HCT116 (cell line): Measurements from ENCODE around the gene FGD5. TPM values are rescaled to one million over a fixed set of nuclear protein-coding genes. Genes with fewer than 3 reads are reported as not detected.

Source experiments
- ATAC-seq: fragments of 200-7000 bp; cut with Tn5 transposase; 2 replicates; pipeline ENCODE4 v1.9.1; 2020; ENCODE audit warnings: mild to moderate bottlenecking, moderate library complexity
- BruUV-seq: library from RNA; stranded (reverse); fragments of 400-500 nt; replicated peaks from 2 replicates; lab custom pipeline; 2021; lab: Mats Ljungman, UMichigan
- CTCF ChIA-PET: fragments of 300-600 bp; sonication (Branson Sonifier 250); formaldehyde crosslinking; loops from one replicate; lab custom pipeline; 2021; ENCODE audit warnings: antibody characterized with exemption; lab: Charles Lee
- POLR2A ChIA-PET: fragments of 300-600, 350-600 bp; sonication (Branson Sonifier 250); formaldehyde crosslinking; loops from one replicate; lab custom pipeline; 2021; ENCODE audit warnings: antibody characterized with exemption; lab: Charles Lee
- RAD21 ChIA-PET, 2 experiments: fragments of 300-600 bp; sonication (Branson Sonifier 250); formaldehyde crosslinking; loops; one replicate each; lab custom pipeline; 2023; ENCODE audit warnings: low total read pairs in 2 of 2; ENCODE audit not compliant: uncharacterized antibody in 2 of 2, unreplicated experiment in 2 of 2, low non-redundant PET in 1 of 2; lab: Charles Lee
- DNase-seq: peaks from one replicate; pipeline ENCODE4 v3.0.0-alpha.2; 2010; ENCODE audit warnings: low read depth, low spot score
- H2AFZ ChIP-seq: fragments of 200-600 bp; shearing (Covaris generic), sonication (generic); 2 replicates; pipeline ENCODE4 v1.6.1; 2017; ENCODE audit warnings: low read depth, mixed run types, mixed read lengths, antibody characterized with exemption, low read length; ENCODE audit not compliant: poor library complexity, severe bottlenecking
- H3K27ac ChIP-seq: 2 replicates; pipeline ENCODE4 v1.5.1; 2012; ENCODE audit warnings: low read depth, low read length
- H3K27me3 ChIP-seq: fragments of 200-600 bp; sonication (generic); 2 replicates; pipeline ENCODE4 v1.6.1; 2016; ENCODE audit warnings: mixed run types, low read length, mixed read lengths; ENCODE audit not compliant: insufficient read depth
- H3K36me3 ChIP-seq, 2 experiments: fragments of 200-500 bp in 1 of 2; fragments of 200-600 bp in 1 of 2; sonication (Bioruptor generic) in 1 of 2; sonication (generic) in 1 of 2; 2 replicates each; pipeline versions ENCODE4 v1.5.1 to v1.6.1; 2014 to 2016; ENCODE audit warnings: low read length in 2 of 2, inconsistent platforms in 1 of 2, mixed read lengths in 1 of 2, mixed run types in 1 of 2; ENCODE audit not compliant: insufficient read depth in 2 of 2, control insufficient read depth in 1 of 2
- H3K4me1 ChIP-seq, 2 experiments: fragments of 200-600 bp in 1 of 2; sonication (generic) in 1 of 2; 2 replicates each; pipeline versions ENCODE4 v1.5.1 to v1.6.1; 2012 to 2017; ENCODE audit warnings: low read length in 2 of 2, inconsistent platforms in 1 of 2, mild to moderate bottlenecking in 1 of 2, mixed read lengths in 1 of 2, mixed run types in 1 of 2, moderate library complexity in 1 of 2; ENCODE audit not compliant: insufficient read depth in 2 of 2, control insufficient read depth in 1 of 2
- H3K4me2 ChIP-seq: fragments of 200-600 bp; sonication (generic); 2 replicates; pipeline ENCODE4 v1.6.1; 2017; ENCODE audit warnings: mixed run types, low read length, mixed read lengths
- H3K4me3 ChIP-seq, 2 experiments: fragments of 200-600 bp in 1 of 2; sonication (generic) in 1 of 2; replicated peaks in 1 of 2; 2 replicates each; pipeline ENCODE4 v1.5.1; 2011 to 2016; ENCODE audit warnings: low read length in 2 of 2, control low read depth in 1 of 2, low read depth in 1 of 2, mild to moderate bottlenecking in 1 of 2, mixed read lengths in 1 of 2, mixed run types in 1 of 2
- H3K79me2 ChIP-seq: fragments of 200-600 bp; sonication (generic); 2 replicates; pipeline ENCODE4 v1.6.1; 2017; ENCODE audit warnings: mild to moderate bottlenecking, mixed run types, low read length, moderate library complexity, mixed read lengths; ENCODE audit not compliant: insufficient read depth
- H3K9ac ChIP-seq: fragments of 200-600 bp; sonication (generic); 2 replicates; pipeline ENCODE4 v1.6.1; 2016; ENCODE audit warnings: low read length, mixed read lengths
- H3K9me2 ChIP-seq: fragments of 200-600 bp; sonication (generic), shearing (Covaris generic); 2 replicates; pipeline ENCODE4 v1.6.1; 2017; ENCODE audit warnings: mixed run types, mild to moderate bottlenecking, moderate library complexity; ENCODE audit not compliant: insufficient read depth
- H3K9me3 ChIP-seq, 2 experiments: fragments of 200-500 bp in 1 of 2; fragments of 200-600 bp in 1 of 2; sonication (Bioruptor generic) in 1 of 2; sonication (generic) in 1 of 2; 2 replicates each; pipeline ENCODE4 v1.6.1; 2014 to 2017; ENCODE audit warnings: low read length in 2 of 2, mixed read lengths in 2 of 2, inconsistent platforms in 1 of 2, low read depth in 1 of 2, mild to moderate bottlenecking in 1 of 2, mixed run types in 1 of 2, moderate library complexity in 1 of 2; ENCODE audit not compliant: control insufficient read depth in 1 of 2, insufficient read depth in 1 of 2
- H4K20me1 ChIP-seq: fragments of 200-600 bp; sonication (generic), shearing (Covaris generic); 2 replicates; pipeline ENCODE4 v1.6.1; 2017; ENCODE audit warnings: mixed run types, mild to moderate bottlenecking, moderate library complexity; ENCODE audit not compliant: insufficient read depth
- CEBPB ChIP-seq: IDR thresholded peaks from 2 replicates; pipeline ENCODE4 v1.6.1; 2012; ENCODE audit warnings: low read depth
- EGR1 ChIP-seq: IDR thresholded peaks from 2 replicates; pipeline ENCODE4 v1.6.1; 2012; ENCODE audit warnings: low read depth
- EZH2phosphoT487 ChIP-seq: fragments of 200-600 bp; IDR thresholded peaks from 2 replicates; pipeline ENCODE4 v1.6.1; 2018; ENCODE audit warnings: antibody characterized with exemption, borderline replicate concordance
- FOSL1 ChIP-seq: IDR thresholded peaks from 2 replicates; pipeline ENCODE4 v1.6.1; 2012; ENCODE audit warnings: low read depth
- JUND ChIP-seq: IDR thresholded peaks from 2 replicates; pipeline ENCODE4 v1.6.1; 2012
- RAD21 ChIP-seq: IDR thresholded peaks from 2 replicates; pipeline ENCODE4 v1.6.1; 2012; ENCODE audit warnings: low read depth, mild to moderate bottlenecking
- SP1 ChIP-seq: IDR thresholded peaks from 2 replicates; pipeline ENCODE4 v1.6.1; 2012; ENCODE audit warnings: low read depth
- TCF7L2 ChIP-seq: IDR thresholded peaks from 2 replicates; pipeline ENCODE4 v1.7.0; 2011; ENCODE audit warnings: borderline replicate concordance, inconsistent platforms; ENCODE audit not compliant: insufficient read depth, insufficient read length; ENCODE audit errors: extremely low read depth
- ZFX ChIP-seq: fragments of 450-650 bp; IDR thresholded peaks from 2 replicates; pipeline ENCODE4 v1.6.1; 2017
- intact Hi-C: fragments of 100-400 bp; cut with micrococcal nuclease; formaldehyde crosslinking; loops from 2 replicates; pipeline ENCODE4 v1.10.0; 2022
- total RNA-seq: library from RNA; stranded (reverse); gene quantifications from one replicate; pipeline ENCODE4 v1.2.1, GENCODE V29; 2021; ENCODE audit not compliant: unreplicated experiment
- TF ChIP-seq, protein P1 (sequence below): IDR thresholded peaks from 2 replicates; pipeline ENCODE4 v1.6.1; 2012
- TF ChIP-seq, protein P2 (sequence below): IDR thresholded peaks from 2 replicates; pipeline ENCODE4 v1.6.1; 2012; ENCODE audit warnings: low read depth

FGD5 gene
- total RNA-seq, 1 experiment from 2014 or later: 0.22 TPM

DNA sequence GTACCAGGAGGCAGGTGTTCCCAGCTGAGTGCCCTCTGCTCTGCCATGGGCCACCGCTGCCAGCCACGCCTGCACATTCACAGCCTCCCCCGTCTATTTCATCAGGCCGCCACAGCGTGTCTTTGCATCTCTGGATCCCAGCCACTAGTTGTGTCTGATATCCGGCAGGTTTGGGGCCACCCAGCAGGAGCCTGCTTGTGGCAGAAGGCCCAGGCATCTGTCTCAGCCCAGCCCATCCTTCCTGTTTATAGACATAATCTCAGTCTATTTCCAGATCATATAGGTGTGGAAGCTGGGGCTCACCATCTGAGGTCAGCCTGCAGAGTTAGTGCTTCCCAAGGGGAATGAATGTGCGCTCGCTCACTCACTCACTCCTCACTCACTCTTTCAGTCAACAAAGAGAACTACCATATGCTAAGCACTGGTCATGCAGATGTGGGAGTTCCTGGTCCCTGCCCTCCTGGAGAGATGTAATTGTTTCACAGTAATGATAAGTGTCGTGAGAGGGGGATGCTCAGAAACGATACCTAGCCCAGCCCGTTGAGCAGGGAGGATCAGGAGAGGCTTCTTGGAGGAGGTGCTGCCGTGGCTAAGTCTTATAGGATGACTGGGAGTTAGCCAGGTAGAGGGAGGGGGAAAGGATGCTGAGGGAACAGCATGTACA is 60.6 kb downstream of the FGD5 start:
- Histone ChIP-seq H3K36me3 (no peaks in the 10 kb centered on the region), H3K9me2 (no peaks in the 10 kb centered on the region), H3K9me3 (no peaks in the 10 kb centered on the region), H3K4me3 (no peak overlapping the region), H3K9ac (no peak overlapping the region), H3K4me2 (0 out of 2 replicates have a peak overlapping the region, but pooled peaks have one; percentile 1), H4K20me1 (no peaks in the 10 kb centered on the region), H3K79me2 (no peaks in the 10 kb centered on the region), H3K27me3 (no peaks in the 10 kb centered on the region; the same call in 1 of the 2 replicates), H3K27ac (no peak overlapping the region), H3K4me1 (peaks cover 0 to 8% of the 10 kb centered on the region in 2 experiments; a peak in 1 of 4 replicates), H2AFZ (no peak overlapping the region)
- RAD21 ChIA-PET: no interaction called here
- ATAC-seq (peak; percentile 74), DNase-seq (no peak)
- BruUV-seq: no TSS peak
- TF ChIP-seq EZH2phosphoT487: no peak
- TF ChIP-seq, protein P1, sequence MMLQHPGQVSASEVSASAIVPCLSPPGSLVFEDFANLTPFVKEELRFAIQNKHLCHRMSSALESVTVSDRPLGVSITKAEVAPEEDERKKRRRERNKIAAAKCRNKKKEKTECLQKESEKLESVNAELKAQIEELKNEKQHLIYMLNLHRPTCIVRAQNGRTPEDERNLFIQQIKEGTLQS: no peak
- TF ChIP-seq EGR1: 0 out of 2 replicates have a peak, but pooled peaks have one; percentile 27
- TF ChIP-seq ZFX: no peak
- TF ChIP-seq TCF7L2: peak; percentile 88
- no peak for TF ChIP-seq JUND
- TF ChIP-seq, protein P2, sequence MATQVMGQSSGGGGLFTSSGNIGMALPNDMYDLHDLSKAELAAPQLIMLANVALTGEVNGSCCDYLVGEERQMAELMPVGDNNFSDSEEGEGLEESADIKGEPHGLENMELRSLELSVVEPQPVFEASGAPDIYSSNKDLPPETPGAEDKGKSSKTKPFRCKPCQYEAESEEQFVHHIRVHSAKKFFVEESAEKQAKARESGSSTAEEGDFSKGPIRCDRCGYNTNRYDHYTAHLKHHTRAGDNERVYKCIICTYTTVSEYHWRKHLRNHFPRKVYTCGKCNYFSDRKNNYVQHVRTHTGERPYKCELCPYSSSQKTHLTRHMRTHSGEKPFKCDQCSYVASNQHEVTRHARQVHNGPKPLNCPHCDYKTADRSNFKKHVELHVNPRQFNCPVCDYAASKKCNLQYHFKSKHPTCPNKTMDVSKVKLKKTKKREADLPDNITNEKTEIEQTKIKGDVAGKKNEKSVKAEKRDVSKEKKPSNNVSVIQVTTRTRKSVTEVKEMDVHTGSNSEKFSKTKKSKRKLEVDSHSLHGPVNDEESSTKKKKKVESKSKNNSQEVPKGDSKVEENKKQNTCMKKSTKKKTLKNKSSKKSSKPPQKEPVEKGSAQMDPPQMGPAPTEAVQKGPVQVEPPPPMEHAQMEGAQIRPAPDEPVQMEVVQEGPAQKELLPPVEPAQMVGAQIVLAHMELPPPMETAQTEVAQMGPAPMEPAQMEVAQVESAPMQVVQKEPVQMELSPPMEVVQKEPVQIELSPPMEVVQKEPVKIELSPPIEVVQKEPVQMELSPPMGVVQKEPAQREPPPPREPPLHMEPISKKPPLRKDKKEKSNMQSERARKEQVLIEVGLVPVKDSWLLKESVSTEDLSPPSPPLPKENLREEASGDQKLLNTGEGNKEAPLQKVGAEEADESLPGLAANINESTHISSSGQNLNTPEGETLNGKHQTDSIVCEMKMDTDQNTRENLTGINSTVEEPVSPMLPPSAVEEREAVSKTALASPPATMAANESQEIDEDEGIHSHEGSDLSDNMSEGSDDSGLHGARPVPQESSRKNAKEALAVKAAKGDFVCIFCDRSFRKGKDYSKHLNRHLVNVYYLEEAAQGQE: no peak
- no peak for TF ChIP-seq FOSL1
- TF ChIP-seq RAD21: no peak
- no peak for TF ChIP-seq CEBPB
- TF ChIP-seq SP1: no peak
- intact Hi-C loops: no loop called here
- CTCF ChIA-PET: no interaction called here
- POLR2A ChIA-PET: no interaction called here
